ENCODE measurements around the gene NISCH. TPM values are rescaled to one million over a fixed set of nuclear protein-coding genes. Genes with fewer than 3 reads are reported as not detected.

Gene NISCH
- total RNA-seq, 1 experiment from 2014 or later, result 72.8 TPM

DNA sequence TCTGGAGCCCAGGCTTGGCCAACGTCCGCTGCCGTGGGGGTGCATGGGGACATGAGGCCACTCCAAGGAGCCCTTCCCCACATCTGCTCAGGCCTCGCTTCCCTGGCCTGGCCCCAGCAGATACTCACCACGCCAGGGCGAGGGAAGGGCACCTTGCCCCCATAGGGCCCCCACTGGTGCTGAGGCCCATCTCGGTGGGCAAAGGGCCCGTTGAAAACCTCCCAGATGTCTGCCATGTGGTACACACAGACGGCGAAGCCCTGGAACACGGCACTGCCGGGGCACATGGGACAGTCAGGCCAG is 15.2 kb upstream of the NISCH start:
- Histone ChIP-seq H2AFZ (ENCODE audit: low read depth, low read length, poor library complexity, severe bottlenecking) (no peak overlapping the region), H3K9me2 (ENCODE audit: insufficient read depth) (no peaks in the 10 kb centered on the region), H4K20me1 (ENCODE audit: insufficient read depth) (no peaks in the 10 kb centered on the region), H3K4me3 (replicated peaks in 1 of 2; ENCODE audit: low read depth in 1 of 2, low read length in 2 of 2) (no peak overlapping the region), H3K9ac (ENCODE audit: low read length) (no peak overlapping the region), H3K79me2 (ENCODE audit: insufficient read depth, low read length) (no peaks in the 10 kb centered on the region), H3K27ac (ENCODE audit: low read depth, low read length) (no peak overlapping the region), H3K4me2 (ENCODE audit: low read length) (no peak overlapping the region), H3K36me3 (ENCODE audit: control insufficient read depth in 1 of 2, insufficient read depth in 2 of 2, low read length in 2 of 2) (no peaks in the 10 kb centered on the region), H3K4me1 (ENCODE audit: control insufficient read depth in 1 of 2, insufficient read depth in 2 of 2, low read length in 2 of 2) (peaks cover 2 to 11% of the 10 kb centered on the region in 2 experiments; a peak in 3 of 4 replicates), H3K9me3 (ENCODE audit: control insufficient read depth in 1 of 2, insufficient read depth in 1 of 2, low read depth in 1 of 2, low read length in 2 of 2) (no peaks in the 10 kb centered on the region), H3K27me3 (ENCODE audit: insufficient read depth, low read length) (no peaks in the 10 kb centered on the region)
- POLR2A ChIA-PET, result no interaction called here
- RAD21 ChIA-PET (ENCODE audit: low non-redundant PET in 1 of 2, low total read pairs in 2 of 2, uncharacterized antibody in 2 of 2, unreplicated experiment in 2 of 2), result no interaction called here
- intact Hi-C loops (cut with micrococcal nuclease), result no loop called here
- CTCF ChIA-PET, result no interaction called here
- ATAC-seq (no peak), DNase-seq (ENCODE audit: low read depth, low spot score) (no peak)
- BruUV-seq (replicated peaks), result no TSS peak
- TF ChIP-seq CBX3 (IDR thresholded peaks at IDR 0.05; ENCODE audit: low read depth), result no peak
- TF ChIP-seq ELF1 (IDR thresholded peaks at IDR 0.05; ENCODE audit: borderline replicate concordance, low read depth), result no peak
- TF ChIP-seq ZNF274 (IDR thresholded peaks at IDR 0.05; ENCODE audit: low read depth, low read length), result no peak
- TF ChIP-seq, protein P1, sequence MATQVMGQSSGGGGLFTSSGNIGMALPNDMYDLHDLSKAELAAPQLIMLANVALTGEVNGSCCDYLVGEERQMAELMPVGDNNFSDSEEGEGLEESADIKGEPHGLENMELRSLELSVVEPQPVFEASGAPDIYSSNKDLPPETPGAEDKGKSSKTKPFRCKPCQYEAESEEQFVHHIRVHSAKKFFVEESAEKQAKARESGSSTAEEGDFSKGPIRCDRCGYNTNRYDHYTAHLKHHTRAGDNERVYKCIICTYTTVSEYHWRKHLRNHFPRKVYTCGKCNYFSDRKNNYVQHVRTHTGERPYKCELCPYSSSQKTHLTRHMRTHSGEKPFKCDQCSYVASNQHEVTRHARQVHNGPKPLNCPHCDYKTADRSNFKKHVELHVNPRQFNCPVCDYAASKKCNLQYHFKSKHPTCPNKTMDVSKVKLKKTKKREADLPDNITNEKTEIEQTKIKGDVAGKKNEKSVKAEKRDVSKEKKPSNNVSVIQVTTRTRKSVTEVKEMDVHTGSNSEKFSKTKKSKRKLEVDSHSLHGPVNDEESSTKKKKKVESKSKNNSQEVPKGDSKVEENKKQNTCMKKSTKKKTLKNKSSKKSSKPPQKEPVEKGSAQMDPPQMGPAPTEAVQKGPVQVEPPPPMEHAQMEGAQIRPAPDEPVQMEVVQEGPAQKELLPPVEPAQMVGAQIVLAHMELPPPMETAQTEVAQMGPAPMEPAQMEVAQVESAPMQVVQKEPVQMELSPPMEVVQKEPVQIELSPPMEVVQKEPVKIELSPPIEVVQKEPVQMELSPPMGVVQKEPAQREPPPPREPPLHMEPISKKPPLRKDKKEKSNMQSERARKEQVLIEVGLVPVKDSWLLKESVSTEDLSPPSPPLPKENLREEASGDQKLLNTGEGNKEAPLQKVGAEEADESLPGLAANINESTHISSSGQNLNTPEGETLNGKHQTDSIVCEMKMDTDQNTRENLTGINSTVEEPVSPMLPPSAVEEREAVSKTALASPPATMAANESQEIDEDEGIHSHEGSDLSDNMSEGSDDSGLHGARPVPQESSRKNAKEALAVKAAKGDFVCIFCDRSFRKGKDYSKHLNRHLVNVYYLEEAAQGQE (IDR thresholded peaks at IDR 0.05; ENCODE audit: low read depth), result no peak
- no peak for TF ChIP-seq TCF7L2 (IDR thresholded peaks at IDR 0.05; ENCODE audit: borderline replicate concordance, extremely low read depth, insufficient read depth, insufficient read length)
- TF ChIP-seq YY1 (IDR thresholded peaks at IDR 0.05; ENCODE audit: extremely low read depth, insufficient replicate concordance, low read depth, low read length), result no peak
- TF ChIP-seq POLR2AphosphoS5 (IDR thresholded peaks at IDR 0.05; ENCODE audit: low read depth, low read length), result no peak
- TF ChIP-seq, protein P2, sequence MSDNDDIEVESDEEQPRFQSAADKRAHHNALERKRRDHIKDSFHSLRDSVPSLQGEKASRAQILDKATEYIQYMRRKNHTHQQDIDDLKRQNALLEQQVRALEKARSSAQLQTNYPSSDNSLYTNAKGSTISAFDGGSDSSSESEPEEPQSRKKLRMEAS (IDR thresholded peaks at IDR 0.05), result no peak
- no peak for TF ChIP-seq SRF (IDR thresholded peaks at IDR 0.05; ENCODE audit: low read depth)
- no peak for TF ChIP-seq EZH2 (IDR thresholded peaks at IDR 0.05)
- TF ChIP-seq FOSL1 (IDR thresholded peaks at IDR 0.05; ENCODE audit: low read depth), result no peak
- TF ChIP-seq, protein P3, sequence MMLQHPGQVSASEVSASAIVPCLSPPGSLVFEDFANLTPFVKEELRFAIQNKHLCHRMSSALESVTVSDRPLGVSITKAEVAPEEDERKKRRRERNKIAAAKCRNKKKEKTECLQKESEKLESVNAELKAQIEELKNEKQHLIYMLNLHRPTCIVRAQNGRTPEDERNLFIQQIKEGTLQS (IDR thresholded peaks at IDR 0.05), result no peak
- TF ChIP-seq RAD21 (IDR thresholded peaks at IDR 0.05; ENCODE audit: low read depth), result no peak
- TF ChIP-seq SP1 (IDR thresholded peaks at IDR 0.05; ENCODE audit: low read depth), result no peak
- TF ChIP-seq POLR2A (IDR thresholded peaks at IDR 0.05; ENCODE audit: borderline replicate concordance, extremely low read depth, insufficient read depth, insufficient read length), result no peak
- no peak for TF ChIP-seq ZFX (IDR thresholded peaks at IDR 0.05)
- TF ChIP-seq, protein P4, sequence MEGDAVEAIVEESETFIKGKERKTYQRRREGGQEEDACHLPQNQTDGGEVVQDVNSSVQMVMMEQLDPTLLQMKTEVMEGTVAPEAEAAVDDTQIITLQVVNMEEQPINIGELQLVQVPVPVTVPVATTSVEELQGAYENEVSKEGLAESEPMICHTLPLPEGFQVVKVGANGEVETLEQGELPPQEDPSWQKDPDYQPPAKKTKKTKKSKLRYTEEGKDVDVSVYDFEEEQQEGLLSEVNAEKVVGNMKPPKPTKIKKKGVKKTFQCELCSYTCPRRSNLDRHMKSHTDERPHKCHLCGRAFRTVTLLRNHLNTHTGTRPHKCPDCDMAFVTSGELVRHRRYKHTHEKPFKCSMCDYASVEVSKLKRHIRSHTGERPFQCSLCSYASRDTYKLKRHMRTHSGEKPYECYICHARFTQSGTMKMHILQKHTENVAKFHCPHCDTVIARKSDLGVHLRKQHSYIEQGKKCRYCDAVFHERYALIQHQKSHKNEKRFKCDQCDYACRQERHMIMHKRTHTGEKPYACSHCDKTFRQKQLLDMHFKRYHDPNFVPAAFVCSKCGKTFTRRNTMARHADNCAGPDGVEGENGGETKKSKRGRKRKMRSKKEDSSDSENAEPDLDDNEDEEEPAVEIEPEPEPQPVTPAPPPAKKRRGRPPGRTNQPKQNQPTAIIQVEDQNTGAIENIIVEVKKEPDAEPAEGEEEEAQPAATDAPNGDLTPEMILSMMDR (IDR thresholded peaks at IDR 0.05 in 2 of 3, conservative IDR thresholded peaks at IDR 0.05 in 1 of 3; ENCODE audit: borderline replicate concordance in 1 of 3, insufficient read depth in 1 of 3, low read depth in 2 of 3, low read length in 2 of 3), result no peak

Data from HCT116 (cell line).